Activated effector memory CD4-positive, alpha-beta T cell treated with Interleukin-2 at 50 U/mL for 16 hours (primary cell): ENCODE results near the gene LPCAT2.

ENCODE experiments used
- DNase-seq: peaks from one replicate; pipeline ENCODE4 v3.0.0-alpha.2; 2020

The LPCAT2 gene

DNA sequence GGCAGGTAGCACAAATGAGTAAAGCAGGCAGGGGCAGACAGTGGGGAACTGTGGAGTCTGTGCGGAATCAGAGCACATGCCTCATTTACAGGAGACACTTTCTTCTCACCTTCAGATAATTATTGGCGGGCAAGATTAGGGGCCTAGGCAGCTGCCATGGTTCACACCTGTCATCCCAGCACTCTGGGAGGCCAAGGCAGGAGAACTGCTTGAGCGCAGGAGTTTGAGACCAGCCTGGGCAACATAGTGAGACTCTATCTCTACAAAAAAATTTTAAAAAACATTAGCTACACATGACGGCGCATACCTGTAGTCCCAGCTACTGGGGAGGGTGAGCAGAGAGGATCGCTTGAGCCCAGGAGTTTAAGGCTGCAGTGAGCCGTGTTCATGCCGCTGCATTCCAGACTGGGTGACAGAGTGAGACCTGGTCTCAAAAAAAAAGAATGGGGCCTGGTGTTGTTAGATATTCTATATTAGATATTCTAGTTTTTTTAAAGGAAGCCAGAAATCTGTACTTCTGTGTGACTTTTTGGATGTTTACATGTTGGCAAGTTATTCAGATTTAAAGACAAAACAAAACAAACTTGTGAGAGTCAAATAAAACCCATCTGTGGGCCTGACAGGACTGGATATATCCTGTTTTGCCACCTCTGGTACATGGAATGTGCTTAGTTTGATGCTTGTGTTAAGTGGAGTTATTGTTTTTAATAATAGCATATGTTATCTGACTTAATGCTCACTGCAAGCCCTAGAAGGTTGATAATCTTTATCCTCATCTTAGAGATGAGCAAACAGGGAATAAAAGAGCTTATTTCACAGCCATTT is 4.9 kb upstream of the LPCAT2 start:
- no peak for DNase-seq

DNA sequence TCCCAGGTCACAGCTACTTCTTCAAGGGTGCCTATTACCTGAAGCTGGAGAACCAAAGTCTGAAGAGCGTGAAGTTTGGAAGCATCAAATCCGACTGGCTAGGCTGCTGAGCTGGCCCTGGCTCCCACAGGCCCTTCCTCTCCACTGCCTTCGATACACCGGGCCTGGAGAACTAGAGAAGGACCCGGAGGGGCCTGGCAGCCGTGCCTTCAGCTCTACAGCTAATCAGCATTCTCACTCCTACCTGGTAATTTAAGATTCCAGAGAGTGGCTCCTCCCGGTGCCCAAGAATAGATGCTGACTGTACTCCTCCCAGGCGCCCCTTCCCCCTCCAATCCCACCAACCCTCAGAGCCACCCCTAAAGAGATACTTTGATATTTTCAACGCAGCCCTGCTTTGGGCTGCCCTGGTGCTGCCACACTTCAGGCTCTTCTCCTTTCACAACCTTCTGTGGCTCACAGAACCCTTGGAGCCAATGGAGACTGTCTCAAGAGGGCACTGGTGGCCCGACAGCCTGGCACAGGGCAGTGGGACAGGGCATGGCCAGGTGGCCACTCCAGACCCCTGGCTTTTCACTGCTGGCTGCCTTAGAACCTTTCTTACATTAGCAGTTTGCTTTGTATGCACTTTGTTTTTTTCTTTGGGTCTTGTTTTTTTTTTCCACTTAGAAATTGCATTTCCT is 3.4 kb upstream of the LPCAT2 start:
- no peak for DNase-seq

DNA sequence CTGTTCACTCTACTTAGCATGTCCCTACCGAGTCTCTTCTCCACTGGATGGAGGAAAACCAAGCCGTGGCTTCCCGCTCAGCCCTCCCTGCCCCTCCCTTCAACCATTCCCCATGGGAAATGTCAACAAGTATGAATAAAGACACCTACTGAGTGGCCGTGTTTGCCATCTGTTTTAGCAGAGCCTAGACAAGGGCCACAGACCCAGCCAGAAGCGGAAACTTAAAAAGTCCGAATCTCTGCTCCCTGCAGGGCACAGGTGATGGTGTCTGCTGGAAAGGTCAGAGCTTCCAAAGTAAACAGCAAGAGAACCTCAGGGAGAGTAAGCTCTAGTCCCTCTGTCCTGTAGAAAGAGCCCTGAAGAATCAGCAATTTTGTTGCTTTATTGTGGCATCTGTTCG is 2.8 kb upstream of the LPCAT2 start:
- no peak for DNase-seq

DNA sequence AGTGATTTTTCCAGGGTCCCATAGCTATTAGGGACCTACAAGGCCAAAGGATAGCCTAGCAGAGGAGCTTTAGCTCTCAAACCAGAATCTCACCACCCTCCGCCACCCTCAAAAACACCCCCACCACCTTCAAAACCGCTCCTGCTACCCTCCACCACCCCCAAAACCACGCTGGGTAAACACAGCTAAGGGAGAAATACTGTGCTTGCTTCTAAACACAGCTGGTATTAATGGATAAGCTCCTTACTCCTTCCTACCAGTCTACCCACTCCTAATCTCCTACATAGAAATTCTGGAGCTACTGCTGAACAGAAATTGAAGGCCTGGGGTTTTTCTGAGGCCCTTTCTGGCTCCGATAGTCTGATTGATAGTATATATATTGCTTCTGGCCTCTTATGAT is 2.2 kb upstream of the LPCAT2 start:
- no peak for DNase-seq

DNA sequence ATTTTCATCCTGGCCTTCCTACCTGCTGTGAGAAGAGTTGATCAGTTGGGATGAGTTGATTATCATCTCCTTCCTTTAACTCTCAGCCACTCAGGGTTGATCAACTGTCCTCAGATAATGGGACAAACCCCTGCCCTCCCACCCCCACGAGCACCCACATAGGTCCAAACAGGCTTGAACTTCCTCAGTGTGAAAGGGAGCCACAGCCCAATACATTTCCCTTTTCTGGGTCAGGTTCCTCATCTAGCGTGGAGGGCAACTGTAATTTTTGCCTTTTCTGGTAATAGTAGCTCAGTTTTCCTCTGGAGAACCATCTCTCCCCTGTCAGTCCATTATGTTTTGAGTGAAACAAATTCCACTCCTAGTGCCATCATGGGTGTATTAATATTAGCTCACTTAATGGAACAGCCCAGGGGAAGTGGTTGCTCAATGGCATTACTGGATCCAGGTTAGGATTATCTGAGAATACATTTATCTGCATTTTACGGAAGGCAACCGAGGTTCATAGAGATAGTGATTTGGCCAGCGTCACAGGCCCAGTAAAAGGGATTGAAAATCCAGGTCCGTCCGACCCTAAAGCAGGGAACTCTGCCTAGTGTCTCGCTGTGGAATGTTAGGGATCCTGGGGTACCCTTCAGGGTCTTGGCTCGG is 476 bp upstream of the LPCAT2 start:
- DNase-seq: no peak

DNA sequence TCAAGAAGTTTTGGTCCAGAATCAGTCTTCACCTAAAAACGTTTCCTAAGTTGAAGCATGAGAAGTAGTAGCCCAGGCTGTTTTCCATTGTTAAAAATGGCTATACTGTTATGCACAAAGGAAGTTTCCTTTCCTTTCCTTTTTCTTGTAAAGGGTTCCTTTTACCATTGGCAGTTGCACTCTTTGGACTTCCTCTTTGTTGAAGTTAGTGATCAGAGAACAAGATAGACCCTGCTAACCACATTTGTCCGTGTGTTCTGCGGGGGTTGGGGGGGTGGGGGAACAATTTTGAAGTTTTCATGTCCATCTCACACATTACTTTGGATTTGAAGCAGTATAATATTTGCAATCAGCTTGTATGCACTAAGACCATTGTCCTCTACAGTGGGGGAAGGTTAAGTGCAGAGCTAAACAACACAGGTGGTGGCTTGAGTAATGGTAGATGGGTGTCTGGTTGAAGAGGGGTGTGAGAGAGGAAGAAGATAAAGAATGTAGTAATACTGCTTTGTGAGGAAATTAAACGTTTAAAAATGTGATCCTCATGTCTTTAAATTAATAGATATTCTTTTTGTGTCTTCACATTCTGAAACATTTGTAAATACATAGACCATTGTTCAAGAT is 1.4 kb downstream of the LPCAT2 start:
- DNase-seq: no peak

DNA sequence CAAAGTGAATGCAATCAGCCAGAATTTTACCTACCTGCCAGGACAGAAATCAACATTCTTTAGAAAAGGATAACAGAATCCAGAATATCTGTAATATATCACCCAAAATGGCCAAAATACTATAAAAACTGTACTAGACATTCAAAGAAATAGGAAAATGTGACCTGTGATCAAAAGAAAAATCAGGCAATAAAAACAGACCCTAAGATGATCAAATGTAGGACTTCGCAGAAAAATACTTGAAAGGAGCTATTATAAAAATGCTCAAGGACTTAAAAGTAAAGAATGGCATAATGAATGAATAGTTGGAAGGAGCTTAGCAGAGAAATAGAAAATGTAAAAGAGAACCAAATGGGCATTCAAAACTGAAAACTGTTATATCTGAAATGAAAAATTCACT is 4.1 kb downstream of the LPCAT2 start:
- DNase-seq: no peak

DNA sequence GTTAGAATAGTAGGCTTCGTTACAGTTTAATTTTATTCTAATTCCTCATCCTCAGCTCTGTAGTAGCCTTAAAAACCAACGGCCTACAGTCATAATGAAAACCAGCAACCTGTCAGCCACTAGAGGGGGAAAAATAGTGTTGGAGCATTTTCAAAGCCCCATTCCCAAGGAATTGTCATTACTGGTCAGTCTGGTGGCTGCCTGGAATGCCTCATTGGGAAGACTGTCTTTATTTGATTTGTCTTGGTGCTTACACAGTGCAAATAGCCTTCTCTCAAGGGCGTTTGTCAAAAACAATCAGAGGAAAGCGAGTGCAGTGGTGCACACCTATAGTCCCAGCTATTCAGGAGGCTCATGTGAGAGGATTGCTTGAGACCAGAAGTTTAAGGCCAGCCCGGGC is 4.7 kb downstream of the LPCAT2 start:
- no peak for DNase-seq

DNA sequence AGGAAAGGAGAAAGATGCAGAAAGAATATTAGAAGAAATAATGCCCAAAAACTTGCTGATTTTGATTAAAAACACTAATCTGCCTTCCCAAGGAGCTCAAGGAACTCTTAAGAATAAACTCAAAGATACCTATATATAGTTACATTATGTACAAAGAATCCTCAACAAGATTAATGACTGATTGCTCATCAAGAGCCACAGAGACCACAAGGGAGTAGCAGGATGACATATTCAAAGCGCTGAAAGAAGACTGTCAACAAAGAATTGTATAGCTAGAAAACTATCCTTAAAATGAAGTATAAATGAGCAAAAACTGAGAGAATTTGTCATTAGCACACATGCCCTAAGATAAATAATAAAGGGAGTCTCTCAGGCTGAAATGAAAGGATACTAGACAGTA is 6.2 kb downstream of the LPCAT2 start:
- DNase-seq: no peak

DNA sequence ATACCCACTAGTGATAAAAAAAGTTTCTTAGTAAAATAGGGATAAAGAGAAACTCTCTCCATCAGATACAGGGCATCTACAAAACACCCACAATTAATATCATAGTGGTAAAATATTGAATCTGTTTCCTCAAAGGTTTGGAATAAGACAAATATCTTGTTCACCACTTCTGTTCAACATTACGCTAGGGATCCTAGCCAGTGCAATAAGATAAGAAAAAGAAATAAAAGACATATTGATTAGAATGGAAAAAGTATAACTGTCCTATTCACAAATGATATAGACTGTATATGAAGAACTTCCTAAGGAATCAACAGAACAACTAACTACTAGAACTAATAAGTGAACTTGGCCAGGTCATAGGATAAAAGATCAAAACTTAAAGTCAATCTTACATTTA is 12.9 kb downstream of the LPCAT2 start:
- no peak for DNase-seq

DNA sequence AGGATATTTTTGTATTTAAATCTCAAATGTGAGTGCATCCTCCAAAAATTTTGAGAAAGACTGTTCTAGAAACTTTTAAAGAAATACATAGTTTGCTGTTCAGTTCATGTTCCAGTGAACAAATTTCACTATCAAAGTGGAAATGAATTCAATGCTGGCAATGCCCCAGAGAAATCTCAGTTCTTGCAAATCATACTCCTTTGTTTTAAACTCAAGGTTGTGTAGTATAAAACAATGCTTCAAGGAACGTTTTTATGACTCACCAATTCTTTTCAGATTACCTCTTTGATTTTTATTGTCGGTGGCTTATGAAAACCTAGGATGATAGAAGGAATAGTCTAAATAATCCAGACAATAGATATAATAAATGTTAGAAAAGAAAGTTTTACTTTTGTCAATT is 17.6 kb downstream of the LPCAT2 start:
- DNase-seq: no peak

DNA sequence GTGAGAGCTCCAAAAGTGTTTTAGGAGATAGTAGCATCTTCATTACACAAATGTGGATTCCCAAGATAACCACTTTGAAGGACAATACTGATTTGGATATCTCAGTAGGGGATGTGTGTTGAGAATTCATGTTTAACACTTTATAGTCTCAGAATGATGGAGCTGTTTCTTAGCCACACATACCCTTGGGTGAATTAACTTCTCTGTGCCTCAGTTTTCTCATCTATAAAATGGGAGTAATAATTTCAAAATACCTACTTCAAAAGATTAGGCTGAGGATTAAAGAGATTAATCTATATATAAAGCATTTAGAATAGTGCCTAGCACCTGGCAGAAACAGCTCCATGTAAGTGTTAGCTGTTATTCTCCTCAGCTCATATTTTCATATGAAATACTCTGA is 19.0 kb downstream of the LPCAT2 start:
- no peak for DNase-seq

DNA sequence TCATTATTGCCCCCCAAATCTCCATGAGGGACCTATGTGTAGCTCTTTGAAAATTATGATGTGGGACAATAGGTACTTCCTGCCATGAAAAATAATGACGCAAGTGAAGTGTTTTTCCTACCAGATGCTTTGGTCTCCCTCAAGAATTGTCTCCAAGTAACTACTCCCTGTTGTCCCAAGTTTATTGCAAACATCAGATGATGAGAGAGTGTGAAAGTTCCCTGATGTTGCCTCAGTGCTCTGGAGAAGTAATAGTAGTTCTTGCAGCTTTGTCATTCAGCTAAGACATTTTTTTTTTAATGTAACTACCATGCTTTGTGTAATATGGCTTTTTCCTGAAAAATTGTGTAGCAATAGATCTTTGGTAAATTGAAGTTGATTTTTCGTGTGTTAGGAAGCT is 20.1 kb downstream of the LPCAT2 start:
- DNase-seq: no peak

DNA sequence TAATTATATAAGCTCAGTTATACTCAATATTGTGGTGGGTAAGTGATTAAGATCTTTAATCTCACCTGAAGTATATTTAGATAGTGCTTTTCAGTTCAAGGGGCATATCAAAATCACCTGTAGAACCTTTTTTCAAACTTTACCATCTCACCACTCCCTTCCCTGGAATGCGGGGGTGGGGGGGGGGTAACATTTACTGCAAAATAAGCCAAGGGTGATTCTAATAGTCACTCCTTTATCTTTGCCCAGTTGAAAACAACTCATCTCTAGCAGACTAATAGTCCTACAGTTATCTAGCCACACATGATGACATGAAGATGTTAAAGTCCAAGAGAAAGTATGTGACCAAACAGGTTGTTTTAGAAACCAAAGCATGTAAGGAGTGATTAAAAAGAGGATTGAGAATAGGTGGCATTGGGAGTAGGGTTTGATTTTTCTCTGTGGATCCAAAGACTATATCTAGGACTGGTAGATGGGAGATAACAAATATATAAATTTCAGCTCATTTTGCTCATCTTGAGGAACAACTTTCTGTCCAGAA is 21.5 kb downstream of the LPCAT2 start:
- DNase-seq: no peak

DNA sequence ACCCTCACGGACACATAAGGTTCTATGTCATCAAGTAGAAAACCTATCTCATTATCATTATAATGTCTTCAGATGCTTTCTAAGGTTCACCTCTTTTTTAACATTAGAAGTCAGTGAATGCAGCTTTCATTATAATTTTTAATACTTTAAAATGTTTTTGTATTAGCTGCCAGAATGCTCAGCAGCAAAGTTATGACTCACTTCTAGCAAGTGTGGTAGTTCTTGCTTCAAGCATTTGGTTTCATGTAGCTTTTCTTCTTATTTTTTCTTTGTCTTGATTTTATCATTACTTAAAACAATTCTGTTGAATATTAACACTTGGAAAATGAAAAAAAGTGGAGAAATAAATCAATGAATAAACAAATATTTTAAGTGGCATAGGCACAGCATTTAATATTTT is 23.4 kb downstream of the LPCAT2 start:
- DNase-seq: no peak

DNA sequence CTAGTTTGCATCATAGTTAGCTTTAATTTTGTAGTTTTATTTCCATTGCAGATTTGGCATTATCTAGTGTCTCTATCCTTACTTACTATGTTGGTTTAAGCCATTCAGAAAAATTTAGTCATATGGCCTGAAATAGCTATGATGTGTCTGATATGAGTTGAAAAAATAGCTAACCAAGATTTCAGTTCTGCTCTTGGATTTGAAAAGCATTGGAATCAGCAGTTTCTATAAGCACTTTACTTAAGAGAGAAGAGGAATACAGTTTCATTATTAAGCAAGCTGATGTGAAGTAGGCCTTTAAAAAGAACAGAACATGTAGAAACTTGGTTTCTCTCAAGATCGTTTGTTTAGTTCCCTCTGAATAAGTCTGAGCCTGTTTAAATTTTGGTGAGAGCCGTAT is 25.9 kb downstream of the LPCAT2 start:
- DNase-seq: no peak

DNA sequence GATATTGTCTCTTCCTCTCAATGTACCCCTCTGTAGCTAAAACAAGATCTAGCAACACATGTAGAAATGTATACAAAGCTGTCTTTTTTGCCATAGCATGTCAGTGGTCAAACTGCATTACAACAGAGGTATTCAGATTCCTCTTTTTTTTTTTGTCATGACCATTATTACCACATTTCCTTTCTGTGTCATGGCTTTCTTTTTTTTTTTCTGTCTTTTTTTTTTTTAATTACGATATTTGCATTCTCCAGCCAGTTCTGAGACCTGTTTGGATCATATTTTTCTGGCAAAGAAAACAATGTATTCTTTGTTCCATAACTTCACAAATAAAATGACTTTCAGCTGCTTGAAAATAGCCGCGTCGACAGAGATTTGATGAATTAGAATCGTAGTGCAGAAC is 30.2 kb downstream of the LPCAT2 start:
- DNase-seq: no peak

DNA sequence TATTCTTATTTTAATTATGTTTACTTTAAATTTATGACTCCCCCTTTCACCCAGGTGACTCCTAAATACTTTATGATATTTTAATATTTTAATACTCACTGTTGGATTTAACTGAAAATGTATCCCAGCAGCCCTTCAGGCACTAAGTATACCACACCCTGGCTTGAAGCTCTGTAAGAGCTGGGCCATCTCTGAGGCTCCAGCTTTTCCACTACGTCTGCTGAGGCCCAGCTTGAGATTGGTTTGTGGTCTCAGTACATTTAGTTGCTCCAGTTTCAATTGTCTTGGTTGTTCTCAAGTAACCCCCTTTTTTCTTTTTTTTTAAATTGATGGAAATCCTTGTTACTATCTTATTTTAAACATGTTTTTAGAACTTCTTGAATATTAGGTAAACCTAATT is 30.6 kb downstream of the LPCAT2 start:
- DNase-seq: no peak

DNA sequence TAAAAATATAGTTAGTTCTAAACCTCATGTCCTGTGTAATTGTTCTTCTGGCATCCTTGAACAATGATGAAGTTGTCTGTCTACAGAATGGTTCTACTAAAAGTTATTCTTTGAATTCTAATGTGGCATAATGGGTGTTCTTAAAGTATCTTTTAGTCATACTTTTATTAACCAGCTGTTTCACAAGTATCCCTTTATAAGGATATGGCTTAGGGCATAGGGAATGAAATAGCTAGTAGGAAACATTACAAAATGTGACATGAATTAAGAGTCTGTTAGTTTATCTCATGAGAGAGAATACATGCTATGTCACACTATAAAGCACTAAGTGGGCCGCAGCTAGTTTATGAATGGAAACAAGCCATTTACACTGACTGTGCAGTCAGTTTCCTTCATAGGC is 31.3 kb downstream of the LPCAT2 start:
- no peak for DNase-seq

DNA sequence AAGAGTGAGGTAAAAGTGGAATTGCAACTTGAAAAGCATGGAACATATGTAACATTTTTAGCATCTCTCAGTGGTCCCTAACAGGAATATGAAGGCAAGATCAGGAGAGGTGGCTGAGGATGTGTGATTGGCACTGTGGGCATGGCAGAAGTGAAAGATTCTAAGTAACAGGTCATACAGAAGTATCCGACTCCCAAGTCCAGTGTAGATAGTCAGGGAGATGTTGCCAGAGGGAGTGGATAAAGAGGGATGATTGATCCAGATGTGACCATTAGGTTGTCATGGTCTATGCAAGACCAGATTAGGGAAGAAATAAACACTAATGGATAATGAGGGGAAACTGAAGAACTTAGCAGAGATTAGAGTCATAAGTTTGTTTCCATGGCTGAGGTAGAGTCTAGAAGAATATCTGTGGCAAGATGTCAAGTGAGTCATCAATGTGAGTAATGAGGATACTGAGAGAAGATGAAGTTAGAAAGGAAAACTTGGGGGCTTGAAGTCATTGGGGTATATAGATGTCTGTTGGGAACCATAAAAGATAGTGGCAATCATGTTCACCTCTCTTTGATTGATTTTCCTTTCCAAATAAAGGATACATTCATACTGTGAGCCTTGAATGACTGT is 33.7 kb downstream of the LPCAT2 start:
- DNase-seq: no peak

DNA sequence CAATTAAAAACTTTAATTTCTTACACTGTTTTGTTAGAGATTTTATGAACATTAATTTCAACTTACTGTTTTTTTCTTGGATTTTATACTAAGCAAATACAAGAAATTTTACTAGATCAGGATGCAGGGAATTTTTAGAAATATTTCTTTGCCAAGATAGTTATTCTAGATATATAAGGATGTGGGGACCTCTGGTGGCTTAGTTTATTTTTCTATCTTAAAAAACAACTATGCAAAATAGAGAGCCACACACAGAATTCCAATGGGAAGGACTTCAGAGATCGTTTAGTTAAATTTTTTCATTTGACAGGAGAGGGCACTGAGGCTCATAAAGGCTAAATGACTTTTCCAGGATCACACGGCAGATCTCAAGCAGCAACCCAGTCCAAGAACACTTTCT is 34.6 kb downstream of the LPCAT2 start:
- DNase-seq: no peak

DNA sequence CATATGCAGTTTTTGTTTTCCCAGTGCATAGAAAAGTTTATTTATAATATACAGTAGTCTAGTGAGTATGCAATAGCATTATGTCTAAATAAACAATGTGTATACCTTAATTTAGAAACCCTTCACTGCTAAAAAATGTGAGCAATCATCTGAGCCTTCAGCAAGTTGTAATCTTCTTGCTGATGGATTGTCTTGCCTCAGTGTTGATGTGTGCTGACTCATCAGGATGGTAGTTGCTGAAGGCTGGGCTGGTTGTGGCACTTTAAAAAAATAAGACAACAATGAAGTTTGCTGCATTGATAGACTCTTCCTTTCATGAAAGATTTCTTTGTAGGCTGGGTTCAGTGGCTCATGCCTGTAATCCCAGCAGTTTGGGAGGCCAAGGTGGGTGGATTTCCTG is 43.7 kb downstream of the LPCAT2 start:
- DNase-seq: no peak

DNA sequence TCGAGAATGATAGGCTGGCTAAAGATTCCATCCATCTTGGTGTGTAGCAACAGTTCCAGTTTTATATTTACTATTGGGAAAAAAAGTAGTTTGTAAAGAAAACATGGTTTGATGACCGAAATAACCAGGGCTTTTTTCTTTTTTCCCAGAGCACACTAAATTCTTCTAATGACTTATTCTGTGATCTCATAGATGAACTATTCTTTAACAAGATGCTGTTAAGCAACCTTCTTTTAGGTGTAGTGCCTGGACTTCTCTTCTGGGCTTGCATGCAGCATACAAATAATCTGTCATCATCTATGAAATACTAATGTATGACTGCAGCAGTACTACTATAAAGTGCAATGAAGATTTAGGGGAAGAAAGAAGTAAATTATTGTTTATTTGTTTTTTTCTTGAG is 46.6 kb downstream of the LPCAT2 start:
- DNase-seq: no peak
